RWPE2 (cell line): ENCODE data around the gene PDSS2.
"Not testable (repeated sequence)": the region's sequence is repeated elsewhere in the genome, so short reads cannot be mapped to it uniquely, and the experiment has no call there.

ENCODE experiments used
- ATAC-seq: fragments of 200-7000 bp; cut with Tn5 transposase; 3 replicates; pipeline ENCODE4 v1.9.1; 2021; ENCODE audit warnings: low read depth
- DNase-seq: peaks from one replicate; pipeline ENCODE4 v3.0.0-alpha.2; 2020; ENCODE audit warnings: low spot score
- H3K27ac ChIP-seq: fragments of 450-650 bp; 2 replicates; pipeline ENCODE4 v1.5.1; 2017; ENCODE audit warnings: mild to moderate bottlenecking; ENCODE audit not compliant: poor library complexity, severe bottlenecking
- H3K27me3 ChIP-seq: fragments of 250-450 bp; sonication (Bioruptor Pico); 2 replicates; pipeline ENCODE4 v1.5.1; 2021; ENCODE audit warnings: mild to moderate bottlenecking, moderate library complexity; ENCODE audit not compliant: insufficient read depth, poor library complexity, severe bottlenecking
- H3K36me3 ChIP-seq: fragments of 250-450 bp; sonication (Bioruptor Pico); 2 replicates; pipeline ENCODE4 v1.5.1; 2020; ENCODE audit warnings: low read depth, mild to moderate bottlenecking, moderate library complexity
- H3K4me1 ChIP-seq: fragments of 250-450 bp; sonication (Bioruptor Pico); 2 replicates; pipeline ENCODE4 v1.5.1; 2021; ENCODE audit warnings: mild to moderate bottlenecking, moderate library complexity; ENCODE audit not compliant: insufficient read depth, poor library complexity, severe bottlenecking
- H3K4me3 ChIP-seq: fragments of 250-450 bp; sonication (Bioruptor Pico); 2 replicates; pipeline ENCODE4 v1.5.1; 2021; ENCODE audit warnings: mild to moderate bottlenecking, moderate library complexity; ENCODE audit not compliant: severe bottlenecking
- H3K9me3 ChIP-seq: fragments of 250-450 bp; sonication (Bioruptor Pico); 2 replicates; pipeline ENCODE4 v1.5.1; 2021; ENCODE audit warnings: mild to moderate bottlenecking, moderate library complexity; ENCODE audit not compliant: severe bottlenecking
- TF ChIP-seq, protein P1 (sequence below): fragments of 450-650 bp; IDR thresholded peaks from one replicate; pipeline ENCODE4 v1.5.1; 2017; ENCODE audit warnings: mild to moderate bottlenecking, moderate library complexity; ENCODE audit not compliant: poor library complexity, severe bottlenecking

Gene PDSS2

DNA sequence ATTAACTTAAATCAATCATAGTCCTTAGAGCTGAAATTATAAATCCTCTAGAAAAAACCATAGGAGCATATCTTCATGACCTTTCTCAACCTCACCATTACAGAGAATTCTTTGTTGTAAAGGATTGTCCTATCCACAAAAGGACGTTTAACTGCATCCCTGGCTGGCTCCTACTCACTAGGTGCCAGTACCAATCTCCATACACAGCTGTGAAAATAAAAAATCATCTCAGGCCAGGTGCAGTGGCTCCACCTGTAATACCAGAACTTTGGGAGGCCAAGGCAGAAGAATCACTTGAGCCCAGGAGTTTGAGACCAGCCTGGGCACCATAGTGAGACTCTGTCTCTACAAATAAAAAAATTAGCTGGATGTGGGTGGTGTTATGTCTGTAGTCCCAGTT is 89.9 kb downstream of the PDSS2 start:
- ATAC-seq (no peak), DNase-seq (no peak)
- Histone ChIP-seq H3K27ac (no peak overlapping the region), H3K4me1 (no peaks in the 10 kb centered on the region), H3K9me3 (no peaks in the 10 kb centered on the region), H3K27me3 (no peaks in the 10 kb centered on the region), H3K4me3 (no peak overlapping the region), H3K36me3 (no peaks in the 10 kb centered on the region)
- TF ChIP-seq, protein P1, sequence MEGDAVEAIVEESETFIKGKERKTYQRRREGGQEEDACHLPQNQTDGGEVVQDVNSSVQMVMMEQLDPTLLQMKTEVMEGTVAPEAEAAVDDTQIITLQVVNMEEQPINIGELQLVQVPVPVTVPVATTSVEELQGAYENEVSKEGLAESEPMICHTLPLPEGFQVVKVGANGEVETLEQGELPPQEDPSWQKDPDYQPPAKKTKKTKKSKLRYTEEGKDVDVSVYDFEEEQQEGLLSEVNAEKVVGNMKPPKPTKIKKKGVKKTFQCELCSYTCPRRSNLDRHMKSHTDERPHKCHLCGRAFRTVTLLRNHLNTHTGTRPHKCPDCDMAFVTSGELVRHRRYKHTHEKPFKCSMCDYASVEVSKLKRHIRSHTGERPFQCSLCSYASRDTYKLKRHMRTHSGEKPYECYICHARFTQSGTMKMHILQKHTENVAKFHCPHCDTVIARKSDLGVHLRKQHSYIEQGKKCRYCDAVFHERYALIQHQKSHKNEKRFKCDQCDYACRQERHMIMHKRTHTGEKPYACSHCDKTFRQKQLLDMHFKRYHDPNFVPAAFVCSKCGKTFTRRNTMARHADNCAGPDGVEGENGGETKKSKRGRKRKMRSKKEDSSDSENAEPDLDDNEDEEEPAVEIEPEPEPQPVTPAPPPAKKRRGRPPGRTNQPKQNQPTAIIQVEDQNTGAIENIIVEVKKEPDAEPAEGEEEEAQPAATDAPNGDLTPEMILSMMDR = no peak

DNA sequence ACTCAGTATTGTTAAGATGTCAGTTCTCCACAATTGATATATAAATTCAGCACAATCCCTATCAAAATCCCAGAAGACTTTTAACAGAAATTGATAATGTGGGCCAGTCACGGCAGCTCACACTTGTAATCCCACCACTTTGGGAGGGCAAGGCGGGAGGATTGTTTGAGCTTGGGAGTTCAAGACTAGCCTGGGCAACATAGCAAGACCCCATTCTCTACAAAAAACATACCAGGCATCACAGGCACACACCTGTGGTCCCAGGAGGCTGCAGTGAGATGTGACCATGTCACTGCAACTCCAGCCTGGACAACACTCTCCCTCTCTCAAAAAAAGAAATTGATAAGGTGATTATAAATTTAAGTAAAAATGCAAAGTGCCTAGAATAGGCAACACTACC is 90.9 kb downstream of the PDSS2 start:
- Histone ChIP-seq H3K4me1 (no peaks in the 10 kb centered on the region), H3K27me3 (no peaks in the 10 kb centered on the region), H3K36me3 (no peaks in the 10 kb centered on the region), H3K27ac (no peak overlapping the region), H3K4me3 (no peak overlapping the region), H3K9me3 (no peaks in the 10 kb centered on the region)
- TF ChIP-seq, protein P1 = no peak
- ATAC-seq (no peak), DNase-seq (no peak)

DNA sequence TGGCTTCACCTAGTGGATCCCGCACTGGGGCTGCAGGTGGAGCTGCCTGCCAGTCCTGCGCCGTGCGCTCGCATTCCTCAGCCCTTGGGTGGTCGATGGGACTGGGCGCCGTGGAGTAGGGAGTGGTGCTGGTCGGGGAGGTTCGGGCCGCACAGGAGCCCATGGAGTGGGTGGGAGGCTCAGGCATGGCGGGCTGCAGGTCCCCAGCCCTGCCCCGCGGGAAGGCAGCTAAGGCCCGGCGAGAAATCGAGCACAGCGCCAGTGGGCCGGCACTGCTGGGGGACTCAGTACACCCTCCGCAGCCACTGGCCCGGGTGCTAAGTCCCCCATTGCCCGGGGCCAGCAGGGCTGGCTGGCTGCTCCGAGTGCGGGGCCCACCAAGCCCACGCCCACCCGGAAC is 95.2 kb downstream of the PDSS2 start:
- H3K36me3 ChIP-seq, DNase-seq, ATAC-seq, H3K9me3 ChIP-seq, H3K4me3 ChIP-seq, H3K4me1 ChIP-seq, H3K27ac ChIP-seq, H3K27me3 ChIP-seq: not testable (repeated sequence)

DNA sequence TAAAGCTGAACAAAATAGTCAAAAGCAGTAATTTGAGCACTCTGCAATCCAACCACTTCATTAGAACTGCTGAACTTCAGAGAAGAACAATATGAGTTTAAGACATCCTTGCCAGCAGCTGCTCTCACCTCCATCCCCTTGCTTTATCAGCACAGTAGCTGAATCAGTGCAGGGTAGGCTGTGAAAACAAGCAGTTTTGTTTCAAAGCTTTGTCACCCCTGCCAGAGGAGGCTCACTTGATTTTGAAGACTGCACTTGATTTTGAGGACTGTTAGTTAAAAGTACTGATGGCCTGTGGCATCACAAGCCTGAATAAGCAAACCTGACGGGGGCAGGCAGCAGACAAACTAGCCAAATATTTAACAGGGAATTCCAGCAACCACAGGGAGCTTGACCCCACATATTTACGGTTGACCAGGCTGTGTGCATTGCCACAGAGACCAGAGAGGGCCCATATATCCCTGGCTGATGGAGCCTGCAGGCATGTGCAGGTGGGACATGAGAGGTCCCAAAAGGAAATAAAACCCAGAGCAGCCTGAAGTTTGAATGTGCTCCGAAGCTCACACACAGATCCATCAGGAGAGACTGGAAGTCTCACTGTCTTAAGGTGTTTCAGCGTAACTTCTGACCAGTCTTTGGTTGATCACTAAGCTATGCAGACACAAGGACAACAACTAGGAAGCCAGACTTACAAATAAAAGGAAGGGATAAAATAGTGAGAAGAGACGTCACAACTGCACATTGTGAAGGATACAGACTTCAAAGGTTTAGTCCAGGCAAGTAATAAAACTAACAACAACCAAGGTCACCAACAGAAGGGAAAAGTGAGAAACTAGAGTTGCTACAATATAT is 97.4 kb downstream of the PDSS2 start:
- H3K4me3 ChIP-seq = no peak overlapping the region
- no peaks in the 10 kb centered on the region for H3K27me3 ChIP-seq
- TF ChIP-seq, protein P1 = no peak
- DNase-seq (no peak), ATAC-seq (no peak)
- no peak overlapping the region for H3K27ac ChIP-seq
- no peaks in the 10 kb centered on the region for H3K9me3 ChIP-seq
- no peaks in the 10 kb centered on the region for H3K4me1 ChIP-seq
- H3K36me3 ChIP-seq = 0 out of 2 replicates have a peak, but pooled peaks cover 5% of the 10 kb centered on the region

DNA sequence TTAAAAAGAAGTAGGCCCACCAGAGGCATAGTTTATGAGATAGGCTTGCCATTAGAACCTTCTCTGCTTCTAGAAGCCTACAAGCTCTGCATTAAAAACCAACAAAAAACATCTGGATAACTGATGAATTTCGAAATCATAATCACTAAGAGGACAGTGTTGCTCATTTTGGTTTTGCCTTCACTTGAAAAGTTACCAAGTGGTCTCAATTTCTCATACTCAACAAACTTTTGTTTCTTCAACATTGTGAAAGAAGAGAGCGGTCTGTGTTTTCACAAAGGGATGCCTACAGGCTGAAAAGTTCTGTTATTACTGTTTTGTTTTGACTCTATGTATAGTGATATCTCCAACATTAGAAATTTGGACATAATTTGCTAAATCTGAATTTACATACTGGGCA is 98.9 kb downstream of the PDSS2 start:
- 0 out of 2 replicates have a peak, but pooled peaks cover 5% of the 10 kb centered on the region for H3K36me3 ChIP-seq
- no peak for DNase-seq
- TF ChIP-seq, protein P1 = no peak

More for the DNA sequence above, 98.9 kb downstream of the PDSS2 start:
- H3K4me3 ChIP-seq = no peak overlapping the region
- H3K4me1 ChIP-seq = no peaks in the 10 kb centered on the region
- H3K27me3 ChIP-seq = no peaks in the 10 kb centered on the region
- ATAC-seq = no peak
- H3K9me3 ChIP-seq = no peaks in the 10 kb centered on the region
- H3K27ac ChIP-seq = no peak overlapping the region
